Measurements from ENCODE around the gene IL17RA.

IL17RA gene

DNA sequence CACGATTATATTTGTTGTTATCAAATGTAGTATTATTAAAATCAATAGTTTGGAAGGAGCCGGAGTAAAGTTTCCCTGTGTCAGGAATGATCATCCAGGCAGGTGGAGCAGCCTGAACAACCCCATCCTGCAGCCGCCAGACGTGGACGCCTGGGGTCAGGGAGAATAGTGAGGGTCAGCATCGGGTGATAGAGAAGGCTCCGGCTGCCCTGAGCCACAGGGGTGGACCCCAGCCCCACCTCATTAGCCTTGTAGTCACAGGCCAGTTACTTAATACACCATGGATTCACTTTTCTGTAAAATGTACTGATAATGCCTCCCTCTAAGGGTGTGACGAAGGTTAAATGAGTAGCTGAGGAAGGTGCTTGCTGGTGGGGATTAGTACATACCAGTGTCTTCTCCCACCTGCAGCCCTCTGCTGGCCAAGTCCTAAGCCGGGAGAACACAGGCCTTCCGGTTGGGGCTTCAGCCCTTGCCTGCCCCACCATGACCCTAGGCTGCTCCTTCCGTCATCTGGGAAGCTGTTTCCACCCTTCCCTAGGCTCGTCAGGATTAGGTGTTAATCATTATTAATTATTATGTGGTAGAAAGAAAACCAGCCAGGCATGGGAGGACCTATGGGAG lies 21.5 kb downstream of the IL17RA start:
- Mint-ChIP-seq H3K27ac (no peak overlapping the region), H3K27me3 (no peaks in the 10 kb centered on the region), H3K4me1 (peaks cover 4% of the 10 kb centered on the region), H3K9me3 (no peaks in the 10 kb centered on the region), H3K36me3 (peaks cover 29% of the 10 kb centered on the region), H3K4me3 (no peak overlapping the region)
- DNase-seq (ENCODE audit: low spot score in 2 of 2) (no peak), ATAC-seq (ENCODE audit: low read depth) (no peak)

- Mint-ChIP-seq H3K27me3 (no peaks in the 10 kb centered on the region), H3K36me3 (peaks cover 23% of the 10 kb centered on the region), H3K4me3 (no peak overlapping the region), H3K27ac (no peak overlapping the region), H3K4me1 (peaks cover 4% of the 10 kb centered on the region), H3K9me3 (no peaks in the 10 kb centered on the region)
- DNase-seq (ENCODE audit: low spot score in 2 of 2): no peak
- ATAC-seq (ENCODE audit: low read depth): peak; percentile 27
These were observed 22.2 kb downstream of the IL17RA start for GRCh38 chr22:17106785-17107546.

GRCh38 chr22:17107547-17107810 lies 22.7 kb downstream of the IL17RA start:
- no peak for ATAC-seq (ENCODE audit: low read depth)
- H3K27ac Mint-ChIP-seq: no peak overlapping the region
- H3K4me1 Mint-ChIP-seq: peaks cover 4% of the 10 kb centered on the region

GRCh38 chr22:17108256-17109112 lies 23.7 kb downstream of the IL17RA start:
- no peak overlapping the region for H3K4me3 Mint-ChIP-seq
- H3K4me1 Mint-ChIP-seq: peaks cover 2% of the 10 kb centered on the region
- peaks cover 15% of the 10 kb centered on the region for H3K36me3 Mint-ChIP-seq
- H3K27ac Mint-ChIP-seq: no peak overlapping the region
- no peaks in the 10 kb centered on the region for H3K27me3 Mint-ChIP-seq
- DNase-seq (ENCODE audit: low spot score in 2 of 2) (no peak), ATAC-seq (ENCODE audit: low read depth) (no peak)
- H3K9me3 Mint-ChIP-seq: no peaks in the 10 kb centered on the region

More at GRCh38 chr22:17107547-17107810, 22.7 kb downstream of the IL17RA start:
- no peak overlapping the region for H3K4me3 Mint-ChIP-seq
- no peak for DNase-seq (ENCODE audit: low spot score in 2 of 2)
- no peaks in the 10 kb centered on the region for H3K27me3 Mint-ChIP-seq
- no peaks in the 10 kb centered on the region for H3K9me3 Mint-ChIP-seq
- peaks cover 18% of the 10 kb centered on the region for H3K36me3 Mint-ChIP-seq

DNA sequence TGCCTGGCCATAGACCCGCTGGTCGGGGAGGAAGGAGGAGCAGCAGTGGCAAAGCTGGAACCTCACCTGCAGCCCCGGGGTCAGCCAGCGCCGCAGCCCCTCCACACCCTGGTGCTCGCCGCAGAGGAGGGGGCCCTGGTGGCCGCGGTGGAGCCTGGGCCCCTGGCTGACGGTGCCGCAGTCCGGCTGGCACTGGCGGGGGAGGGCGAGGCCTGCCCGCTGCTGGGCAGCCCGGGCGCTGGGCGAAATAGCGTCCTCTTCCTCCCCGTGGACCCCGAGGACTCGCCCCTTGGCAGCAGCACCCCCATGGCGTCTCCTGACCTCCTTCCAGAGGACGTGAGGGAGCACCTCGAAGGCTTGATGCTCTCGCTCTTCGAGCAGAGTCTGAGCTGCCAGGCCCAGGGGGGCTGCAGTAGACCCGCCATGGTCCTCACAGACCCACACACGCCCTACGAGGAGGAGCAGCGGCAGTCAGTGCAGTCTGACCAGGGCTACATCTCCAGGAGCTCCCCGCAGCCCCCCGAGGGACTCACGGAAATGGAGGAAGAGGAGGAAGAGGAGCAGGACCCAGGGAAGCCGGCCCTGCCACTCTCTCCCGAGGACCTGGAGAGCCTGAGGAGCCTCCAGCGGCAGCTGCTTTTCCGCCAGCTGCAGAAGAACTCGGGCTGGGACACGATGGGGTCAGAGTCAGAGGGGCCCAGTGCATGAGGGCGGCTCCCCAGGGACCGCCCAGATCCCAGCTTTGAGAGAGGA lies 24.5 kb downstream of the IL17RA start:
- no peak overlapping the region for H3K27ac Mint-ChIP-seq
- peaks cover 5% of the 10 kb centered on the region for H3K4me1 Mint-ChIP-seq

DNA sequence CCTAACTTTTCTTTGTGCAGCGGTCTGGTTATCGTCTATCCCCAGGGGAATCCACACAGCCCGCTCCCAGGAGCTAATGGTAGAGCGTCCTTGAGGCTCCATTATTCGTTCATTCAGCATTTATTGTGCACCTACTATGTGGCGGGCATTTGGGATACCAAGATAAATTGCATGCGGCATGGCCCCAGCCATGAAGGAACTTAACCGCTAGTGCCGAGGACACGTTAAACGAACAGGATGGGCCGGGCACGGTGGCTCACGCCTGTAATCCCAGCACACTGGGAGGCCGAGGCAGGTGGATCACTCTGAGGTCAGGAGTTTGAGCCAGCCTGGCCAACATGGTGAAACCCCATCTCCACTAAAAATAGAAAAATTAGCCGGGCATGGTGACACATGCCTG lies 25.2 kb downstream of the IL17RA start:
- Mint-ChIP-seq H3K9me3 (no peaks in the 10 kb centered on the region), H3K27ac (no peak overlapping the region), H3K4me3 (no peak overlapping the region), H3K27me3 (no peaks in the 10 kb centered on the region), H3K36me3 (peaks cover 11% of the 10 kb centered on the region), H3K4me1 (peaks cover 5% of the 10 kb centered on the region)
- DNase-seq (ENCODE audit: low spot score in 2 of 2) (no peak), ATAC-seq (ENCODE audit: low read depth) (no peak)

More for the DNA sequence above, 24.5 kb downstream of the IL17RA start:
- DNase-seq (ENCODE audit: low spot score in 2 of 2): no peak
- Mint-ChIP-seq H3K36me3 (peaks cover 14% of the 10 kb centered on the region), H3K9me3 (no peaks in the 10 kb centered on the region), H3K27me3 (no peaks in the 10 kb centered on the region), H3K4me3 (no peak overlapping the region)
- ATAC-seq (ENCODE audit: low read depth): no peak

- H3K36me3 Mint-ChIP-seq: peaks cover 11% of the 10 kb centered on the region
- no peak for ATAC-seq (ENCODE audit: low read depth)
- peaks cover 5% of the 10 kb centered on the region for H3K4me1 Mint-ChIP-seq
These were observed 26.2 kb downstream of the IL17RA start for GRCh38 chr22:17110791-17111550.

GRCh38 chr22:17112491-17113042 lies 27.8 kb downstream of the IL17RA start:
- peaks cover 15% of the 10 kb centered on the region for H3K4me1 Mint-ChIP-seq
- DNase-seq (ENCODE audit: low spot score in 2 of 2) (no peak), ATAC-seq (ENCODE audit: low read depth) (no peak)
- H3K27me3 Mint-ChIP-seq: peaks cover 1% of the 10 kb centered on the region
- peaks cover 7% of the 10 kb centered on the region for H3K36me3 Mint-ChIP-seq
- H3K27ac Mint-ChIP-seq: no peak overlapping the region
- H3K4me3 Mint-ChIP-seq: no peak overlapping the region
- no peaks in the 10 kb centered on the region for H3K9me3 Mint-ChIP-seq

More at GRCh38 chr22:17110791-17111550, 26.2 kb downstream of the IL17RA start:
- DNase-seq (ENCODE audit: low spot score in 2 of 2): no peak
- Mint-ChIP-seq H3K4me3 (no peak overlapping the region), H3K27ac (no peak overlapping the region), H3K9me3 (no peaks in the 10 kb centered on the region), H3K27me3 (no peaks in the 10 kb centered on the region)

GRCh38 chr22:17113600-17113999 lies 28.8 kb downstream of the IL17RA start:
- H3K4me1 Mint-ChIP-seq: peaks cover 25% of the 10 kb centered on the region
- H3K27me3 Mint-ChIP-seq: peaks cover 1% of the 10 kb centered on the region
- no peak for ATAC-seq (ENCODE audit: low read depth)
- no peak overlapping the region for H3K27ac Mint-ChIP-seq
- no peak for DNase-seq (ENCODE audit: low spot score in 2 of 2)
- no peaks in the 10 kb centered on the region for H3K9me3 Mint-ChIP-seq
- H3K36me3 Mint-ChIP-seq: peaks cover 7% of the 10 kb centered on the region
- no peak overlapping the region for H3K4me3 Mint-ChIP-seq

- no peak for ATAC-seq (ENCODE audit: low read depth)
- Mint-ChIP-seq H3K36me3 (peaks cover 6% of the 10 kb centered on the region), H3K4me1 (peaks cover 28% of the 10 kb centered on the region), H3K27me3 (peaks cover 6% of the 10 kb centered on the region), H3K4me3 (no peak overlapping the region), H3K27ac (no peak overlapping the region), H3K9me3 (no peaks in the 10 kb centered on the region)
- DNase-seq (ENCODE audit: low spot score in 2 of 2): no peak
These were observed 29.5 kb downstream of the IL17RA start for GRCh38 chr22:17114173-17114897.

DNA sequence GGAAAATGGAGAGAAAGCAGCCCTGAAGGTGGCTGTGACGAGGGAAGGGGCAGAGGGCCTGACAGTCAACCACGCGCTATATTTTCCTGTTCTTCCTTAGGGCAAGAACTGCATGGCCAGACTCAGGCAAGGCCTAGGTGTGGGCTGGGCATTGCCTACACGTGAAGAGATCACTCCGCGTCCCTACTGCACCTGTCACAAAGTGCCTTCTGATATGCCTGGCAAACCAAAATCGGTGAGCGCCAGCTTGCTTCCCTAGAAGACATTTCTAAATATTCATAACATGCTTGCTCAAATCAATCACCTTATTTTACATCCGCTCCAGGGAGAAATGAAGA lies 30.1 kb downstream of the IL17RA start:
- ATAC-seq (ENCODE audit: low read depth): no peak
- Mint-ChIP-seq H3K36me3 (peaks cover 3% of the 10 kb centered on the region), H3K27ac (no peak overlapping the region), H3K9me3 (no peaks in the 10 kb centered on the region), H3K4me3 (no peak overlapping the region), H3K4me1 (peaks cover 28% of the 10 kb centered on the region), H3K27me3 (peaks cover 6% of the 10 kb centered on the region)
- DNase-seq (ENCODE audit: low spot score in 2 of 2): no peak

DNA sequence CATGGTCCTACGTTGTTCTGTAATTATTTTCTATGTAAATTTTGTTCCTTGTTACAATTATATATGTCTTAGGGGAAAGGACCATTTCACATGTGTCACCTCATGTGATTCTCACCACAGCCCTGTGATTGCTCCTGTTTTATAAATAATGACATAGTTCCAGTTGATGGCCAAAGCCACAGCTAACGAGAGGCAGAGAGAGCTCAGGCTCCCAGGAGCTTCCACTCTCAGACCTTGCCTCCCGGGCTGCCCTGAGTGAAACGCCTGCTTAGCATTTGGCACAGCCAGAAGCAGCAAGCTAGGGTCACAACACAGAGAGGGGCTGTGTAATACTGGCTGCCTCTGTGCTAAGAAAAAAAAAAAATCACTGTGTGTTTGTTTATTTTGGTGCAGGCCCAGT lies 30.4 kb downstream of the IL17RA start:
- no peak for DNase-seq (ENCODE audit: low spot score in 2 of 2)
- Mint-ChIP-seq H3K27me3 (peaks cover 7% of the 10 kb centered on the region), H3K27ac (no peak overlapping the region), H3K9me3 (no peaks in the 10 kb centered on the region), H3K4me3 (no peak overlapping the region), H3K36me3 (peaks cover 3% of the 10 kb centered on the region), H3K4me1 (peaks cover 28% of the 10 kb centered on the region)
- no peak for ATAC-seq (ENCODE audit: low read depth)

Data from memory B cell (primary cell).